Cardiac septum (tissue), 1 donor: ENCODE data around the gene ARHGEF26. TPM values are rescaled to one million over a fixed set of nuclear protein-coding genes. Genes with fewer than 3 reads are reported as not detected.

Source experiments
- DNase-seq: peaks from one replicate; pipeline ENCODE4 v3.0.0-alpha.2; 2020; ENCODE audit warnings: low spot score
- intact Hi-C: fragments of 100-400 bp; cut with DNase I; formaldehyde crosslinking; loops from one replicate; pipeline ENCODE4 v1.14.0; 2022
- total RNA-seq: library from RNA; stranded (reverse); fragmentation: NEBNext Ultra II Directional; extraction: Animal tissue kit (Norgen Biotek cat#: 25700); gene quantifications from one replicate; pipeline ENCODE4 v1.2.1, GENCODE V29; 2021
- donor health status: DM: no; HTN: no; CAD: no.

The ARHGEF26 gene
- total RNA-seq, 1 donor from 2014 or later: 2.9 TPM

DNA sequence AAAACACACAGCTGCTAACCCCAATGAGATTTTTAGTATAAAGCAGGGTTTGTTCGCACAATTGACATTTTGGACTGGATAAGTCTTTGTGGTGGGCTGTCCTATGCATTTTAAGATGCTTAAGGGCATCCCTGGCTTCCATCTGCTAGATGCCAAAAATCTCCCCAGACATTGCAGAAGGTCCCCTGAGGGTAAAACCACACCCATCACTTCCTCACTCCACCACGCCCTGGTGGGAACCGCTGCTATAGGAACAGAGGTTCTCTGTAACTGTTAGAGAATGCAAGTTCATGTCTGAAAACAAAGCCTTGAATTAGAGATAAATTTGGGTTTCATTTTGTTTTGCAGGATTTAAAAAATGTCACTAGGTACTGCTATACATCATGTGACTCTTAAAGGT lies 67.7 kb downstream of the ARHGEF26 start:
- no peak for DNase-seq
- intact Hi-C loops: no loop called here

DNA sequence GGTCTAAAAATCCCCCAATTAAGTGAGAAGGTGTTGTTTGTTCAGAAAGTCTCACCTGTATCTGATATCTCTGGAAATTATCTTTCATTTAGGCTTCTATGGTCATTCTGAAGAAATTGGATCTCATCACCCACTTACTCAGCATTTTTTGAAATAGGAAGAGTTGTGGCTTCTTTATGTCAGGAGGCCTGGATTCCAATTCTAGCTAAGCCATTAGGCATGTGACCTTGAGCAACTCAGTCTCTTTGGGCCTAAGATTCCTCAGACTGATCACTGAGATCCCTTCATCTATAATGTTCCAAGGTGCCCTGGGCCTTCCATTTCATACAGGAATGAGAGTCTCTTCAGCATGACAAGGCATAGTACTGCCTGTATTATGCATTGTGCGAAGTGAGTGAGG lies 70.3 kb downstream of the ARHGEF26 start:
- no peak for DNase-seq
- intact Hi-C loops: no loop called here

GRCh38 chr3:154192225-154192624 lies 71.0 kb downstream of the ARHGEF26 start:
- no peak for DNase-seq
- intact Hi-C loops: no loop called here

DNA sequence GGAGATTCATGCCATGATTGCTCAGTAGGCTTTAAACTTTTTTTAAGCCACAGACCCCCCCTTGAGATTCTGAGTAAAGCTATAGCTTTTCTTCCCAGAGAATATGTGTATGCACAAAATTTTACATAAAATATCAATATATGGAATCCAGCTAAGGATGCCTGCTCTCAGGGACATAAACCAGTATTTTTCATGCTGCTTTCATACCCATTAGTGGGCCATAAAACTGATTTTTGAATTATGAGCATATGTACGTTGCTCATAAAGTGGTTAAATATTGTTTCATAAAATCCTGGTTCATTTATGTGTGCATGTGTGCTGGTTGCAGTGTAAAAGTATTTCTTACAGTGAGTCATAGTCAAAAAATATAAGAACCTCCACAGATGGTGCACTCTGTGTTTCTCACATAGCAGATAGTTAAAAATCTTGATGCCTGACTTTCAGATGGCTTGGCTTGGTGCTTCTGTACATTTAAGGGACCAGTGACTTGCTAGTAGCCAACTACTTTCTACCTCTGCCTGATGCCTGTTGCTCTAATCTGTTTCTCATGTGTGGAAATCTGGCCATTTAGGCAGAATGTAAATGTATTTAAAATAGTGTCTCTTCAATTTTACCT lies 71.9 kb downstream of the ARHGEF26 start:
- DNase-seq: no peak
- intact Hi-C loops: no loop called here

DNA sequence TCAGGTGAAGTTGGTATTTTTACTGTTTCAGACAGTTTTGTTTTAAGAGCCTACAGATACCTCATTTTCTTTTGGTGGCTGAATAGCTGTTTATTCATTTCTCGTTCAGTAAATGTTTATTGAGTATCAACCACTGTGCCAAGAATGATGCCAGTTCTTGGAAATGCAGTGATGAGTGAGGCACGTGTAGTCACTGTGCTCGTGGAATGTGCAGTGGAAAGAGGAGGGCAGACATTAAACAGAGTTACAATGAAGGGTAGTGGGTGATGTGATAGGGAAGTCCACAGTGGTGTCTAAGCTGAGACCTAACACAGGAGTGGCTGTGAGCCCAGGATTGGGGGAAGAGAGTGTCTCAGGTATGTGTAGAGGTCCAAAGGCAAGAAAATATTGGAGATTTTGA lies 73.7 kb downstream of the ARHGEF26 start:
- intact Hi-C loops: no loop called here
- no peak for DNase-seq

- intact Hi-C loops: no loop called here
Measured at GRCh38 chr3:154195620-154196356, 74.6 kb downstream of the ARHGEF26 start.

DNA sequence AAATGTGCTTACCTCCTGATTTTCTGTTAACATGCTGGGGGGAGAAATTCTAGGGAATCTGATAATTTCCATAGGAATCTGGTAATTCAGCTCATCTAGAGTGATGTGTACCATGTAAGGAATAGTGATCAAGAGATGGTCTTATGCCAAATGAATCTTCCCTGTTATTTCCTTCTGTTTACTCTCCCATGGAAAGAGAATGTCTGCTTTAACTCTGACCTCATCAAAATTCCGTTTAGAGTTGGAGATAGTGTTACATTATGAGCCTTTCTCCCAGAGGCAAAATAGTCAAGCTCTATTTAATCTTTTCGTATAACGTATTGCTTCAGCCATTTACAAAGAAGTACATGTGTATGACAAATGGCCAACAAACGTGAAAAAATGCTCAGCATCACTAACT lies 76.6 kb downstream of the ARHGEF26 start:
- no peak for DNase-seq
- intact Hi-C loops: no loop called here

More at GRCh38 chr3:154195620-154196356, 74.6 kb downstream of the ARHGEF26 start:
- DNase-seq: no peak

DNA sequence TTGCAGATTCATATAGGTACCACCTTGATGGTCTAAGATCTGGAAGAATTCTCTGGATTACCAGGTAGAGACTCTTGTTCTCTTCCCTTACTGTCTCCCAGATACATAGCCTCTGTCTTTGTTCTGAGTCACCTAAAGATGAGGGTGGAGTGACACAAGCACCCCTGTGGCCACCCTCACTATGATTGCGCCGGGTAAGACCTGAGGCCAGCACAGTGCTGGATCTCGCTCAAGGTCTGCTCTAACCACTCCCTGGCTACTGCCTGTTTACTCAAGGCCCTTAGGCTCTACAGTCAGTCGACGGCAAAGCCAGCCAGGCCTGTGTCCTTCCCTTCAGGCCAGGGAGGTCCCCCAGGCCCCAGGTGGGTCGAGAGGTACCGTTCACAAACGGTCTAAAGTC lies 88.3 kb downstream of the ARHGEF26 start:
- no peak for DNase-seq
- intact Hi-C loops: no loop called here

- intact Hi-C loops: no loop called here
Measured at GRCh38 chr3:154210986-154211385, 89.8 kb downstream of the ARHGEF26 start.

DNA sequence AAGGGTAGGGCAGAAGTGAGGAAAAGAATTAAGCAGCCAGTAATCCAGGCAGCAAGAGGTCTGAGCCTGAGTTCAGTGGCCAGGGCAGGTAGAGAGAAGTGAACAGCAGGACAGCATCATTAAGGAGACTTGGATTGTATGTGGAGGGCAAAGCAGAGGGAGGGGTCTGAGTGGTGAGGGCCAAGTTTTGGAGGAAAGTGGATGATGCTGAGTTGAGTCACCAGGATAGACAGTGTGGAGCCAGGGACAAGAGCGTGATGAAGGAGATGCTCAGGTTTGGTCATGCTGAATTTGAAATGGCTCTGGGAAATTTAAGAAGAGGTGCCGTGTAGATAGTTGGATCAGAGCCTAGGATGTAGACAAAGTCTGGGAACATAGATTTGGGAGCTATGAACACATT lies 93.1 kb downstream of the ARHGEF26 start:
- intact Hi-C loops: no loop called here
- no peak for DNase-seq

More at GRCh38 chr3:154210986-154211385, 89.8 kb downstream of the ARHGEF26 start:
- no peak for DNase-seq

DNA sequence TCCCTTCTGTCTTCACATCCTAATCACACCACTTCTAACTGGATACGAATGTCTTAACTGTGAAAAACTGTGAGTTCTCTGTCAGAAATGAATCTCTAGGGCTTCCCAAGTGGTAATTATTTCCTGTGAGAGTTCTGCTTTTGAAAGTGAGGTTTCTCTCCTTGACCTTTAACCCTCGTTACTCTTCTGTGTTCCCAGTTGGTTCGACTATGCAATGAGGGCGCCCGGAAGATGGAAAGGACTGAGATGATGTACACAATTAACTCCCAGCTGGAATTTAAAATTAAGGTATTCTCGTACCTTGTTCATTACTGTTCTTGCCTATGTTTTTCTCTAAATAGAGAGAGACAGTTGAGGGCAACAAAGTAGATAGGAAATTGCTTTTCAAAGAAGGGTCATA lies 96.5 kb downstream of the ARHGEF26 start:
- DNase-seq: no peak
- intact Hi-C loops: no loop called here

DNA sequence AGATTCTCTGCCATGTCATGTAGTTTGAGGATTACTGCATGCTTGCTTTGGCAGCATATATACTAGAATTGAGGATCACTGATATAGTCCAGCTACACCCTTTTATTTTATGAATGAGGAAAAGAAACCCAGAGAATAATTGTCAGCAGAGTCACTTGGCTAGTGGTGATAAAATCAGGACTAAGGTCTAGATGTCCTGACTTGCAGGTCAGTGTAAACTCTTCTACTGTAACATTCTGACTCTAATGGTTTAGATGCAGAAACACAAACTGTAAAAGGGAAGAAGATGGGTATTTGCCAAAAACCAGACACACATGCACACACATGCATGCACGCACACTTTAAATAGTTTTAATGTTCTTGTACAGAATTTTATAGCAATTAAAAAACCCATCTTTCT lies 97.5 kb downstream of the ARHGEF26 start:
- DNase-seq: no peak
- intact Hi-C loops: no loop called here

DNA sequence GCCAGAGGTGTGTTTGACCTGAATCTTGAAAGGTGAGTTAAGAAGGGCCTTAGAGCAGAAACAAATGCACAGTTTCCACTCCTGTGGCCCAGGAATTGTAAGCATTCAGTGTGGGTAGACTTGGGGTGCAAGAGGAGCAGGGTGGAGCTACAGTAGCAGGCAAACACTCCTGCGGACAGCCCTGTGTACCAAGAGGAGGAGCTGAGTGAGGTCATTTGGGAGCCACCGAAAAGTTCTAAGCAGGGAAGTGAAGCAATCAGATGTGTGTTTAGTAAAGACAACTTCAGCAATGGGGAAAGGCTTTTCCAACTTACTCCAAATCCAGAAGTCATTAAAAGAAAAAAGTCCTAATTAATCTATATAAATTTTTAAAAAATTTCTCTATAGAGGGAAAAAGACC lies 99.3 kb downstream of the ARHGEF26 start:
- intact Hi-C loops: no loop called here
- no peak for DNase-seq

GRCh38 chr3:154223519-154223918 lies 102.3 kb downstream of the ARHGEF26 start:
- intact Hi-C loops: no loop called here
- DNase-seq: no peak

- intact Hi-C loops: no loop called here
- DNase-seq: no peak
Measured at GRCh38 chr3:154224366-154224765, 103.2 kb downstream of the ARHGEF26 start.

DNA sequence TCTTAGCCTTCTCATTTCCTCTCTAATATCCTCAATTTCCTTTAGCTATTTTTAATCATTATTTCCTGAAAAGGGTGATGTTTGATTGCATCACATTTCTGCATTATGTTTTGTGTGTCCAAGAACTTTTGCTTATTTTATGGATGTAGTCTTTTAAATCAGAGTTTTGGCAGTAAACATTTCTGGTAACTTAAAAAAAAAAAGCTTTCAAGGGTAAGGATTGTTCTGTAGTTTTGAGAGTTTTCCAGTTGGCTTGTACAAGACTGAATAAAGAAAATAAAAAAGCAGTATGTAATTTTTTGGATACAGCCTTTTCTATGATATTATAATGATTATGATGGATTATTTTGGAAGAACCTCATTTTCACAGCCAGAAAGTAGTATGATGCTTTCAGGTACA lies 103.7 kb downstream of the ARHGEF26 start:
- intact Hi-C loops: no loop called here
- no peak for DNase-seq

GRCh38 chr3:154225536-154225935 lies 104.3 kb downstream of the ARHGEF26 start:
- no peak for DNase-seq

DNA sequence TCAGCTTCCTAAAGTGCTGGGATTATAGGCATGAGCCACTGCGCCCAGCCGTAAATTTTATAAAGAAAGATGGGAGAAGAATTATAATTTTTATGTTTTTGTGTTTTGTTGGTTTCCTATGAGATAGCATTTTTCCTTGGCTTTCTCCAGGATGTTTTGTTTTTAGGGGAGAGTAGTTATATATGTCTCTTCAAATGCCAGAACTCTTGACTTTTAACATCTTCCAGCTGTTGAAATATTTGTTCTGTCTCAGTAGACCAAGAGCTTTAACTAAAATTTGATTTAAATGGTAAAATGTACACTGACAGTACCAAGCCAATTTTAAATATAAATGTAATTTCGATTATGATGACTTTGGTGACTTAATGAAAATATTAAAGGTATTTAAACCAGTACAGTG lies 106.3 kb downstream of the ARHGEF26 start:
- no peak for DNase-seq
- intact Hi-C loops: no loop called here

More at GRCh38 chr3:154225536-154225935, 104.3 kb downstream of the ARHGEF26 start:
- intact Hi-C loops: no loop called here

- intact Hi-C loops: no loop called here
- no peak for DNase-seq
Measured at GRCh38 chr3:154228561-154229216, 107.5 kb downstream of the ARHGEF26 start.

DNA sequence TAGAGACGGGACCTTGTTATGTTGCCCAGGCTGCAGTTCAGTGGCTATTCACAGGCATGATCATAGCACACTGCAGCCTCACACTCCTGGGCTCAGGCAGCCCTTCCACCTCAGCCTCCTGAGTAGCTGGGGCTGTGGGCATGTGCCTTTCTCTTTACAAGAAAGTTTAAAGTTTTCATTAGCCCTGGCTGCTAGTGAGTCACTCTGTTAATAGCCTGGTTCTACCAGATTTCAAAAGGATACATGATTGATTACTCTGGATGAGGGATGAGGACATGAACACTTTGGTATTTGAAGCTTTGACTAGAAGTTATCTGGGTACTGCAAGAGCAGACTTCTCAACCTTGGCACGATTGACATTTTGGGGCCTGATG lies 108.0 kb downstream of the ARHGEF26 start:
- intact Hi-C loops: no loop called here
- DNase-seq: no peak

DNA sequence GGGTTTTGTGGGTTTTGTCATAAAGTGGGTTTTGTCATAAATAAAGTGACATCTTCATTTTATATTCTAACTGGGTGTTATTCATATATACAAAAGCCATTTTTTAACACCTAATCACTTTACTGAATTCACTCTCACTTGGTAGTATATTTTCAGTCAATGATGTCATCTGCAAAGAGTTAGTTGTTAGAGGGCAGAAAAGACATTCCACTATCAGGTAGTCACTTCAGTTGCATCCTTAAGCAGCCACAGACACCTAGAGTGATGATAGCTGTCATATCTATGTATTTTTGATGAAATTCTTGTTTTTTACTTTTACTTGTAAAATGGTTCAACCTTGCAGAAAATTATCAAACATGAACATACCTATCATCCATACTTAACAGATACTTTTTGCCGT lies 114.1 kb downstream of the ARHGEF26 start:
- no peak for DNase-seq
- intact Hi-C loops: loop anchor here (5.0 kb wide), 1 partner anchor 113 kb away; the partner anchor contains the start of gene ARHGEF26
